Lower leg skin (tissue), 4 donors: Measurements from ENCODE around the gene FBN1. TPM values are rescaled to one million over a fixed set of nuclear protein-coding genes. Genes with fewer than 3 reads are reported as not detected.

Experiments used
- DNase-seq, 2 donors: peaks; one replicate each; pipeline ENCODE4 v3.0.0-alpha.2; 2019; ENCODE audit warnings: low spot score in 2 of 2
- H3K4me3 ChIP-seq: fragments of 200-600 bp; sonication (generic); 2 replicates; pipeline ENCODE4 v1.5.1; 2017; ENCODE audit warnings: mild to moderate bottlenecking, low read depth; ENCODE audit not compliant: poor library complexity, severe bottlenecking
- CTCF ChIP-seq, 3 donors: fragments of 450-650 bp; IDR thresholded peaks; one replicate each; pipeline ENCODE4 v1.5.1; 2016; ENCODE audit warnings: antibody characterized with exemption in 3 of 3, mild to moderate bottlenecking in 3 of 3, moderate library complexity in 2 of 3
- POLR2A ChIP-seq, 2 donors: fragments of 450-650 bp; IDR thresholded peaks; one replicate each; pipeline ENCODE4 v1.6.1; 2016 to 2017; ENCODE audit warnings: antibody characterized with exemption in 2 of 2, mild to moderate bottlenecking in 1 of 2, moderate library complexity in 1 of 2
- WGBS, 2 donors: methylation state at CpG; one replicate each; pipeline ENCODE4 v1.1.5; 2018; 5-methylcytosine and 5-hydroxymethylcytosine counted together
- intact Hi-C: fragments of 100-400 bp; cut with DNase I; formaldehyde crosslinking; loops from one replicate; pipeline ENCODE4 v1.15.0; 2023; ENCODE audit warnings: low total_unique reads
- total RNA-seq, 4 donors: library from RNA; depleted of rRNA; stranded (reverse); fragments of >200 nt; gene quantifications; one replicate each; pipeline ENCODE4 v1.1.0, GENCODE V29; 2016

Gene FBN1
- total RNA-seq, 4 donors from 2014 or later, result 15.0 to 59.3 (median 24.0) TPM

GRCh38 chr15:48400086-48400485 is 245.4 kb downstream of the FBN1 start:
- intact Hi-C loops, result no loop called here
- no peak overlapping the region for H3K4me3 ChIP-seq
- peak in 1 of 2 donors; percentile 36 for DNase-seq
- TF ChIP-seq POLR2A (IDR thresholded peaks at IDR 0.05) (no peak), CTCF (IDR thresholded peaks at IDR 0.05) (no peak)
- 68 to 72% methylated on average over 2 of the region's 2 CpGs for WGBS, 2 donors

GRCh38 chr15:48397841-48398240 is 247.7 kb downstream of the FBN1 start:
- DNase-seq, result peak in 1 of 2 donors; percentile 85
- intact Hi-C loops, result no loop called here
- TF ChIP-seq POLR2A (IDR thresholded peaks at IDR 0.05) (no peak), CTCF (IDR thresholded peaks at IDR 0.05) (no peak)
- WGBS, 2 donors, result 11 to 28% methylated on average over 5 of the region's 5 CpGs
- no peak overlapping the region for H3K4me3 ChIP-seq

GRCh38 chr15:48396020-48396419 is 249.5 kb downstream of the FBN1 start:
- no peak for TF ChIP-seq CTCF (IDR thresholded peaks at IDR 0.05)
- TF ChIP-seq POLR2A (IDR thresholded peaks at IDR 0.05), result no peak
- no peak overlapping the region for H3K4me3 ChIP-seq
- intact Hi-C loops, result no loop called here
- no peak for DNase-seq
- WGBS, 2 donors, result 34 to 47% methylated on average over 5 of the region's 5 CpGs

- intact Hi-C loops, result no loop called here
- DNase-seq, result peak; percentile 88 to 94
- TF ChIP-seq POLR2A (IDR thresholded peaks at IDR 0.05) (no peak), CTCF (IDR thresholded peaks at IDR 0.05) (no peak)
- WGBS, 2 donors, result 22 to 41% methylated on average over 5 of the region's 5 CpGs
- H3K4me3 ChIP-seq, result no peak overlapping the region
These were observed 249.9 kb downstream of the FBN1 start for GRCh38 chr15:48395521-48396011.

GRCh38 chr15:48394970-48395369 is 250.5 kb downstream of the FBN1 start:
- WGBS, 2 donors, result 26 to 40% methylated on average over 4 of the region's 4 CpGs
- no peak for DNase-seq
- H3K4me3 ChIP-seq, result no peak overlapping the region
- TF ChIP-seq CTCF (IDR thresholded peaks at IDR 0.05) (no peak), POLR2A (IDR thresholded peaks at IDR 0.05) (no peak)
- intact Hi-C loops, result no loop called here
